ENCODE data around the gene RIF1.

DNA sequence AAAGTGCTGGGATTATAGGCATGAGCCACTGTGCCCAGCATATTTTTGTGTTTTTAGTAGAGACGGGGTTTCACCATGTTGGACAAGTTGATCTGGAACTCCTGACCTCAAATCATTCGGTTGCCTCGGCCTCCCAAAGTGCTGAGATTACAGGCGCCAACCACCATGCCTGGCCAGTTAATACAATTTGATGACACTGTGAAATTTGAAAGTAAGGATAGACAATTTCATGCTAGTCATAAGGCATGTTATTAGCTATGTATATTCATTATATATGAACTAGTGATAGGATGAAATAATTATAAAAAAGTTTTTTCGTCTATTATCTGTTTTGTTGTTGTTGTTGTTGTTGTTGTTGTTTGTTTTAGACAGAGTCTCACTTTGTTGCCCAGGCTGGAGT lies 8.6 kb upstream of the RIF1 start:
- TF ChIP-seq ZNF514 (tag by site-specific recombination; IDR thresholded peaks at IDR 0.05): no peak
- TF ChIP-seq ZEB2 (tag by site-specific recombination; IDR thresholded peaks at IDR 0.05): no peak
- no peak for TF ChIP-seq SALL2 (tag by site-specific recombination; IDR thresholded peaks at IDR 0.05; ENCODE audit: borderline replicate concordance)
- no peak for TF ChIP-seq CTCF (tag by site-specific recombination; IDR thresholded peaks at IDR 0.05)

Measured in HEK293 (cell line).